ENCODE measurements around the gene SAFB2.

Gene SAFB2

GRCh38 chr19:5664515-5664914, 41.9 kb upstream of the SAFB2 start:
- no peak for DNase-seq (ENCODE audit: low read depth in 2 of 2)
- TF ChIP-seq CTCF (IDR thresholded peaks at IDR 0.05; ENCODE audit: low read depth, low read length), result no peak
- no peak overlapping the region for H3K4me3 ChIP-seq (replicated peaks in 1 of 2; ENCODE audit: low read depth in 2 of 2, low read length in 2 of 2)

DNA sequence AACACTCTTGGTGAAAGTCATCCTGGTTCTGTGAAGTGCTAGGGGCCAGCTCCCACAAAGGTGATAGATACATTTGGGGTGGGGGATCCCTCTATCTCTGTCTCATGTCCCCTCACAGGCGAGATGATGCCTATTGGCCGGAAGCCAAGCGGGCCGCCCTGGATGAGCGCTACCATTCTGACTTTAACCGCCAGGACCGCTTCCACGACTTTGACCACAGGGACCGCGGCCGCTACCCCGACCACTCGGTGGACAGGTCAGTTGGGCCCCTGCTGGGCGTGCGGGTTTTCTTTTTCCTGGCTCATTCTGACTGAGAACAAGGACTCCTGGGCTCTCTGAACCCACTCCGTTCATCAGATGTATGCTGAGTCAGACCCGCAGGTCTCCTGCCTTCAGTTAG, 41.3 kb upstream of the SAFB2 start:
- H3K4me3 ChIP-seq (replicated peaks in 1 of 2; ENCODE audit: low read depth in 2 of 2, low read length in 2 of 2), result no peak overlapping the region
- no peak for DNase-seq (ENCODE audit: low read depth in 2 of 2)

GRCh38 chr19:5661483-5661882, 38.9 kb upstream of the SAFB2 start:
- no peak for DNase-seq (ENCODE audit: low read depth in 2 of 2)
- TF ChIP-seq CTCF (IDR thresholded peaks at IDR 0.05; ENCODE audit: low read depth, low read length), result no peak
- H3K4me3 ChIP-seq (replicated peaks in 1 of 2; ENCODE audit: low read depth in 2 of 2, low read length in 2 of 2), result no peak overlapping the region

More for the DNA sequence above, 41.3 kb upstream of the SAFB2 start:
- TF ChIP-seq CTCF (IDR thresholded peaks at IDR 0.05; ENCODE audit: low read depth, low read length), result no peak

GRCh38 chr19:5655412-5655811, 32.8 kb upstream of the SAFB2 start:
- no peak for TF ChIP-seq CTCF (IDR thresholded peaks at IDR 0.05; ENCODE audit: low read depth, low read length)
- no peak for DNase-seq (ENCODE audit: low read depth in 2 of 2)
- H3K4me3 ChIP-seq (replicated peaks in 1 of 2; ENCODE audit: low read depth in 2 of 2, low read length in 2 of 2), result no peak overlapping the region

DNA sequence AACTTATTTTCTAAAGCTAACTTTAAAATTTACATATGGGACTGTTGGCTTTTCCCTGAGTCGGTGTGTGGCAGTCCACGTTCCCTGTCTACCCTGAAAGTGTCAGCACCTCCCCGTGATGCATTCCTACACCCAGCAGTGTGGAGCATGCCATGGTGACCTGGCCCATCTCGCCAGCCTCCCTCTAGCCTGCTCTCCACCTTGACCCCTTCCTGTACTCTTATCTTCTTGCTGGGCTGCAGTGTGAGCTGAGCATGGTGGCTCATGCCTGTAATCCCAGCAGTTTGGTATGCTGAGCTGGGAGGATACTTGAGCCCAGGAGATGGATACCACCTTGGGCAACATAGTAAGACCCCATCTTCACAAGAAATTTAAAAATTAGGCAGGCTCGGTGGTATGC, 32.4 kb upstream of the SAFB2 start:
- no peak for DNase-seq (ENCODE audit: low read depth in 2 of 2)
- H3K4me3 ChIP-seq (replicated peaks in 1 of 2; ENCODE audit: low read depth in 2 of 2, low read length in 2 of 2), result no peak overlapping the region
- no peak for TF ChIP-seq CTCF (IDR thresholded peaks at IDR 0.05; ENCODE audit: low read depth, low read length)

GRCh38 chr19:5652261-5652660, 29.7 kb upstream of the SAFB2 start:
- DNase-seq (ENCODE audit: low read depth in 2 of 2), result no peak
- H3K4me3 ChIP-seq (replicated peaks in 1 of 2; ENCODE audit: low read depth in 2 of 2, low read length in 2 of 2), result no peak overlapping the region
- no peak for TF ChIP-seq CTCF (IDR thresholded peaks at IDR 0.05; ENCODE audit: low read depth, low read length)

DNA sequence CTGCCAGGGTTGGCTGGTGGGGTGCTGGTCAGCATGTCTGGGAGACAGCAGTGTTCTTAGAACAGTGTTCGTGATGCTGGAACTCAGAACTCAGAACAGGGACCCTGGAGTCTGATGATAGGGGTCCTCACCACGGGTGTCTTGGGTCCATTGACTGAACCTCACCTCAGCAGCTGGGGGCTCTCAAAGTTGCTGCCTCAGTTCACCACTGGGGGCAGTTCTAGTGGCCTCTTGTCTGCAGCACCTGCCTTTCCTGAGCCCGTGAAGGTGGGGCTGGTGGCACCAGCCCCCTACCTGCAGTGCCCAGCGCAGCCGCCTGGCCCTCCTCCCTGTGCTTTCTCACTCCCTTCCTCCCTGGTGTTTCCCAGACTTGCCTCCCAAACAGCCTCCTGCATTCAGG, 28.8 kb upstream of the SAFB2 start:
- no peak for TF ChIP-seq CTCF (IDR thresholded peaks at IDR 0.05; ENCODE audit: low read depth, low read length)
- H3K4me3 ChIP-seq (replicated peaks in 1 of 2; ENCODE audit: low read depth in 2 of 2, low read length in 2 of 2), result no peak overlapping the region
- no peak for DNase-seq (ENCODE audit: low read depth in 2 of 2)
